GM20000 (cell line): ENCODE measurements around the gene SLC15A3.

Experiments used
- DNase-seq: peaks from one replicate; pipeline ENCODE4 v3.0.0; 2012; ENCODE audit warnings: low spot score
- CTCF ChIP-seq: IDR thresholded peaks from 2 replicates; pipeline ENCODE4 v1.5.1; 2012; ENCODE audit warnings: mild to moderate bottlenecking, control low read depth; ENCODE audit errors: extremely low read depth, missing control alignments

Gene SLC15A3

GRCh38 chr11:60954421-60954820, 2.4 kb upstream of the SLC15A3 start:
- no peak for TF ChIP-seq CTCF
- DNase-seq = peak; percentile 56

GRCh38 chr11:60953781-60954180, 1.8 kb upstream of the SLC15A3 start:
- DNase-seq = no peak
- no peak for TF ChIP-seq CTCF

GRCh38 chr11:60952742-60953170, 780 bp upstream of the SLC15A3 start:
- TF ChIP-seq CTCF = no peak
- DNase-seq = peak; percentile 54

GRCh38 chr11:60951606-60951903, 421 bp downstream of the SLC15A3 start:
- DNase-seq = peak; percentile 49
- TF ChIP-seq CTCF = no peak

GRCh38 chr11:60950933-60951605, 907 bp downstream of the SLC15A3 start:
- TF ChIP-seq CTCF = no peak
- DNase-seq = peak; percentile 56

GRCh38 chr11:60950024-60950423, 2.0 kb downstream of the SLC15A3 start:
- TF ChIP-seq CTCF = no peak
- no peak for DNase-seq

- DNase-seq = no peak
- no peak for TF ChIP-seq CTCF
Observed at GRCh38 chr11:60948250-60948649, 3.7 kb downstream of the SLC15A3 start.
